NCI-H2107 treated with DMSO at 0.1 percent for 48 hours (cell line): Measurements from ENCODE around the gene ADK.
"Not testable (repeated sequence)": the region's sequence is repeated elsewhere in the genome, so short reads cannot be mapped to it uniquely, and the experiment has no call there.

Experiments used
- DNase-seq: peaks from one replicate; lab custom pipeline; 2025; ENCODE audit not compliant: unreplicated experiment; lab: John Stamatoyannopoulos, UW

Gene ADK

DNA sequence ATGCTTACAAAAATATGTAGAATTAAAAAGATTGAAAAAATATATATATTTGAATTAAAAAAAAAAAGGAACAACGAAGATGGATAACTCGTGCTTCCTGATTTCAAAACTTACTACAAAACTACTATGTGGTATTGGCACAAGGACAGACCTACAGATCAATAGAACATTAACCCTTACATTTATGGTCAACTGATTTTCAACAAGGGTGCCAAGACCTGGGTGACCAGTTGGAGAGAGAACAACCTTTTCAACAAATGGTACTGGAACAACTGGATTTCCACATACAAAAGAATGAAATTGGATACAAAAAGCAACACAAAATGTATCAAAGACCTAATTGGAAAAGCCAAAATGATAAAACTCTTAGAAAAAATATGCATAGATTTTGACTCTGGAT is 10.5 kb upstream of the ADK start:
- no peak for DNase-seq

GRCh38 chr10:74145133-74145532 is 5.9 kb upstream of the ADK start:
- DNase-seq: no peak

DNA sequence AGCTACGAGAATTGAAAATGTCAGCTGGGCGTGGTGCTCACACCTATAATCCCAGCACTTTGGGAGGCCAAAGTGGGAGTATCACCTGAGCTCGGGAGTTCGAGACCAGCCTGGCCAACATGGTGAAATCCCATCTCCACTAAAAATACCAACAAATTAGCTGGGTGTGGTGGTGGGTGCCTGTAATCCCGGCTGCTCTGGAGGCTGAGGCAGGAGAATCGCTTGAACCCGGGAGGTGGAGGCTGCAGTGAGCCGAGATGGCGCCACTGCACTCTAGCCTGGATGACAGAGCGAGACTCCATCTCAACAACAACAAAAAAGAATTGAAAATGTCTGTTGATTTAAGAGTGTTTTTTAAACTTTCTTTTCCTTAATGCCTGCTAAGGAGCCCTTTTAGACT is 4.0 kb upstream of the ADK start:
- DNase-seq: not testable (repeated sequence)

- peak; percentile 28 for DNase-seq
These were observed 624 bp upstream of the ADK start, which contains the start of gene AP3M1 for GRCh38 chr10:74150204-74150989. TSS of gene AP3M1 (minus strand) at chr10:74150828. CDS start at chr10:74138379, 12,449 bp downstream.

DNA sequence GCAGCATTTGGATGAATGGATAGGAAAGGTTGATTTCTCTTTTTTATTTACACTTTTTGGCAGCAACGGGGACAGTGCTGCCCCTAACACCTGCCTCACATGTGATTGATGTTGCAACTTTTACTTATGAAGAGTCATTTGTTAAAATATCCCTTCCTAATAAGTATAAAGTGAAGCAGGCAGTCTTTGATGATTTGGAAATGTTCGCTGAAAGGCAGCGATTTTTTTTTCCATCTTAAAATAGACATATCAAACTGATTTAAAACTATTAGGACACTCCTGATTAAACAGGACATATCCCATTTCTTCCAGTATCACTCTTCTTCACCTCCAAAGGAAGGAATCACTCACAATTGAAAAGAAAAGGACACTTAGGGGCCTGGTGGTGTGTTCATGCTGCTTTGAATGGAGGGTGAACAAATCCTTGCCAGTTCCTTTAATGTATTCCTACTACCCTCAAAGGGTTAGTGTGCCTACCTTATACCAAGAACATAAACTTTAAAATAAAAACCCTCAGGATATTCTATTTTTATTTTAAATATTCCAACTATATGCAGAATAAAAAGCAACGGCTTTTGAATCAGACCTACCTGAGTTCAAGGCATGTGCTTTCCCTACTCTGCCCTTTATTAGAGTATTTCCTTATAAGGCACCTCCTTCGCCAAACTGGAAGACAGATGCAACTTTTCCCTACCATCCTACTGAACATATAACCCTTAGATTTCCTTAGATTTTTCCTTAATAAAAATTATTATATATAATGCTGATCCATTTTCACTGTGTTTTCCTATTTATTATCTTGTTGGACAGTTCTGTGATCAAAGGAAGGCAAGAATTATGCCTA is 1.1 kb downstream of the ADK start:
- peak; percentile 5 for DNase-seq

- DNase-seq: no peak
These were observed 2.1 kb downstream of the ADK start for GRCh38 chr10:74153123-74153522.

DNA sequence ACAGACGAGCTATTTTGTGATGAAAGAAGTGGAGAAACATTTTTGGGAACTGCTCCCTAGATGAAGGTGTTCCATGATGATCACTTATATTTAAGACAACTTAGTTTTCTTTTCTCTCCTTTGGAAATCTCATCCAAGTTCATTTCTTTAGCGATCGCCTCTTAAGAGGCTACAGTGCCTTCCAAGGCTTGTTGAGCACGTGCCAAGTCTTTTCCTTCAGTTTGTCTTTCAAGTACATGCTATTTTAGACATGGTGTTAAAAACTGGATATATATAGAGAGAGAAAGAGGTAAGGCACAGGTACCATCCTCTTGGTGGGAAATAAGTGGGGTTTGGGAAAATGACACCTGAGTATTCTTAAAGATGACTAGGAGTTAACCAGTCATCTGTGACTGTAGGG is 2.7 kb downstream of the ADK start:
- no peak for DNase-seq

GRCh38 chr10:74156919-74157289 is 5.9 kb downstream of the ADK start:
- no peak for DNase-seq

DNA sequence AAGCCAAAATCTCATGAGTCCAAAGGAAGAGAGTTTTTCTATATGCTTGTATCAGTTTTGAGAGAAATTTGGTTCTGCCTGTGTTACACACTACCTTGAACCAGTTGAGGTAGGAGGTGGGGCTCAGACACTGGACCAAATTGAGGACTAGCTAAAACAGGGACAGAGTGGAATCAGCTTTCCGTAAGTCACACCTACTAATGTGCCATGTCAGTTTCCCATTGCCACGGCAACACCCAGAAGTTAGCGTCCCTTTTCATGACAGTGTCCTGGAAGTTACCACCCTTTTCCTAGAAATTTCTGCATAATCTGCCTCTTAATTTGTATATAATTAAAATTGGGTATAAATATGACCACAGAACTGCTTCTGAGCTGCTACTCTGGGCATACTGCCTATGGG is 9.0 kb downstream of the ADK start:
- DNase-seq: no peak

DNA sequence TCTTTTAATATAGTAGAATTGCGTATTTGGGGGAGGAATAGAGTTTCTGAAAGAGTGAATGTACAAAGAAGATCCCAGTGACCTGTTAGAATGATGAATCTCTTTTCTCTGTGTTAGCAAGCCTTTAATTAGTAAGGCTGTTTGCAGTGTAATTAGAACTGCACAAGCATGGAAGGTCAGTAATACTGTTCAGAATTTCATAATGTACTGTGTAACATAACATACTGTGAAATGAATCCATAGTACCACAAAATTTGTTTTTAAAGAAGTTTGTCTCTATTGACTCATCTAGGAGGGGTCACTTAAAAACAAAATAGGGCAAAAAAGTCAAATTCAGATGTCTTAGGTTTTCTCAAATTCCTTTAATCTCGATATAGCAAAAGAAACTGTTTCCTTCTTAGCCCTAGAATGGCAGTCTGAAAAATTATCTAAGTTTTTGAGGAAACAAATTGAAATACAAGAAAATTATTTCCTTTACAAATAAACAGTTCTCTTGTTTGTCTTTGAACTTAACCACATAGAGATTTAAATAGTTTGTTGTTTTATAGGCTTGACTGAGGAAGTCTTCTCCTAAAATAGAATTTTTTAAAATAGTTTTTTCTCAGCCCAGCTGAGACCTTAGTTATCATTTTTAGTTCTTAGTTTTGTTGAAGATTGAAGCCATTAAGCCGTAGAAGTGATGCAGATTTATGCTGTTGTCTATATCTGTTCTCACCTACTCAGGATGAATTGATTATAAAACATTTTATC is 12.5 kb downstream of the ADK start:
- DNase-seq: no peak

- DNase-seq: no peak
These were observed 13.9 kb downstream of the ADK start for GRCh38 chr10:74164716-74165529.

DNA sequence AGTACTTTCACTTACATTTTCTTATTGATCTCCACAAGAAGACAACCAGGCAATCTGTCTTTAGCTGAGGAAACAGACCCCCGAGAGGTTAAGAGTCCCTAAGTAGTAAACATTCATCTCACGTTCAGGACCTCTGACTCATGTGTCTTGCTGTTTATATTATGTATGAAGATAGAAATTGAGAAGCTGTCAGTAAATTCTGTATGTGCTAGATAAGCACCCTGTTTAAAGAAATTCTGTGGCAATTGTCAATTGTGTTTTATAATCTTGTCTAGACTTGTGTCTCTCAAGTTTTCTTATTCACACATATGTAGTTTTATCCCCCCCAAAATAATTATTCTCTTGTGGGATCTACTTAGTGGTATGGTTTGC is 14.5 kb downstream of the ADK start:
- no peak for DNase-seq

- no peak for DNase-seq
These were observed 16.4 kb downstream of the ADK start for GRCh38 chr10:74167443-74167842.

DNA sequence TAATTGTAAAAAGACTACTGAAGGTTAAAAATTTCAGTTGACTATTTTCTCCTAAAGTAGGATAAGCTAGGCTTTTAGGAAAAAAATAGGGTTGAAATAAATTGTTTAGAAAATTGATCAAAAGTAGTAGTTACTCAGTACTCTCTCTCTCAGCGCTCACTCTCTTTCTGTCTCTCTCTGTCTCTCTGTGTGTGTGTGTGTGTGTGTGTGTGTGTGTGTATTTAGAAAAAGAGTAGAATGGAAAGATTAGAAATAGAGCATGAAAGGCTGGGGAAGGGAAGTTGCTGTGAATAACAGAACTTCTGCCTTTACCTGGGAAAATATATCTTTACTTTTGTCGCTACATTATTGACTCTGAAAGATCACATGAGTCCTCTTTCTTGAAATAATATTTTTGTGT is 20.6 kb downstream of the ADK start:
- no peak for DNase-seq

DNA sequence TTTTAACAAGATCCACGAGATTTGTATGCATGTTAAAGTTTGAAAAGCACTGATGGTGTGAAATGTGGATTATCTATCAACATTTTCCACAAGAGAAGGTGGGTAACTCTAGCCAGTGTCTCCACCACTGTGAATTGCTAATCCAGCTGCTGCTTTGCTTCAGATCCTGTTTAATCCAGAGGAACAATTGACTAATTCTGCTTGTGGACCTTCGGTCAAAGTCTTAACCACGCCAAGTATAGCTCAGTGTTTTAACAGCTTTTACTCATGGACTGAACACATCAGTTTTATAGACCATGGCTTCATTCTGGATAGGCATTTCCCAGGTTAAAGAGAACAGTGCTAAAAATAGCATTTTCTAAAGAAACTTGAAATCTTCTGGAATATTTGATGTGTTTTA is 23.5 kb downstream of the ADK start:
- no peak for DNase-seq

GRCh38 chr10:74175510-74176379 is 24.7 kb downstream of the ADK start:
- DNase-seq: no peak

DNA sequence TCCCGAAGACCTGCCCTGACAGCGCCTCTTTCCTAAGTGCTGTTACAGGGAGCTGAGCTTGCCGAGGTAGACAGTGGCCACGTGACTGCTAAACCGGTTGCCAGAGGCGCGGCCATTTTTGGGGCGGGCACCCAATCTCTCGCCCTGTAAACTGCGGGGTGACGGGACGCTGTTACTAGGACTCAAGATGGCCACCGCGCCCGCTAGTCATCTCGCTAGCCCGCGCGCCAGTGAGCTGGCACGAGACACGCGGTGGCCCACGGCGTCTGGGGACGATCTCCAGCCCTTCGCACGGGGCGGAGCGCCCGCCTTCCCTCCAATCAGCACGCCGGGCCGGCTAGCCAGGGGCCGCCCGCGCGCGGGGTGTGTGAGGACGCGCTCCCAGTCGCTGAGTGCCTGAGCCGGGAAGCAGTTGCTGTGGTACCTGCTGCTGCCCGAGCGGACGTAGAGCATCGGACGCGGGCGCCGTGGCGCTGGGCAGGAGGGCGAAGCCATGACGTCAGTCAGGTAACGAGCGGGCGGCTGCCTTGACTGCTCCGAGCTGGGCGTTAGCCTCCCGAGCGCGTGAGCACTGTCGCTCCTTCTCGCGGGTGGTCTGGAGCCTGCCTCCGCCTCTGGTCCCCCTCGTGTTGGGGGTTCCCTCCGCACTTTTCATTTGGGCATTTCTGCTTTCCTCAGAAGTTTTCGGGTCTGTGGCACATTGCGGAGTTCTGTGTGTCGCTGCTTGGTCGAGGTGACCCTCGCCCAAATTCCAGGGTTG is 25.5 kb downstream of the ADK start:
- DNase-seq: peak; percentile 72

GRCh38 chr10:74177140-74177677 is 26.2 kb downstream of the ADK start:
- no peak for DNase-seq
